HG02623 (cell line): Measurements from ENCODE around the gene CADM2.

Experiments
- ATAC-seq: cut with Tn5 transposase; IDR thresholded peaks from one replicate; pipeline ENCODE4 v1.9.1; 2021; ENCODE audit warnings: moderate library complexity; ENCODE audit not compliant: unreplicated experiment

The CADM2 gene

DNA sequence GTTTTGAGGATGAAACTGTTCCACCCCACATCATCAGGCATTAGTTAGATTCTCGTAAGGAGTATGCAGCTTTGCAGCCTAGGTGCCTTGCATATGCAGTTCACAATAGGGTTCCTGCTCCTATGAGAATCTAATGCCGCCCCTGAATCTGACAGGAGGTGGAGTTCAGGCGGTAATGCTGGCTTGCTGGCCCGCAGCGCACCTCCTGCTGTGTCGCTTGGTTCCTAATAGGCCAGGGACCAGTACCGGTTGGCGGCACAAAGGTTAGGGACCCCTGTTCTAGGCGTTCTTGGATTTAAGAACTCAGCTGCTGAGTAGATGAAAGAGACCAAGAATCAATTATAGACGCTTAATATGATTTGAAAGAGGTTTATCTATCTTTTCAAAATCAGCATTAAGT lies 595.4 kb downstream of the CADM2 start:
- ATAC-seq, result no peak

DNA sequence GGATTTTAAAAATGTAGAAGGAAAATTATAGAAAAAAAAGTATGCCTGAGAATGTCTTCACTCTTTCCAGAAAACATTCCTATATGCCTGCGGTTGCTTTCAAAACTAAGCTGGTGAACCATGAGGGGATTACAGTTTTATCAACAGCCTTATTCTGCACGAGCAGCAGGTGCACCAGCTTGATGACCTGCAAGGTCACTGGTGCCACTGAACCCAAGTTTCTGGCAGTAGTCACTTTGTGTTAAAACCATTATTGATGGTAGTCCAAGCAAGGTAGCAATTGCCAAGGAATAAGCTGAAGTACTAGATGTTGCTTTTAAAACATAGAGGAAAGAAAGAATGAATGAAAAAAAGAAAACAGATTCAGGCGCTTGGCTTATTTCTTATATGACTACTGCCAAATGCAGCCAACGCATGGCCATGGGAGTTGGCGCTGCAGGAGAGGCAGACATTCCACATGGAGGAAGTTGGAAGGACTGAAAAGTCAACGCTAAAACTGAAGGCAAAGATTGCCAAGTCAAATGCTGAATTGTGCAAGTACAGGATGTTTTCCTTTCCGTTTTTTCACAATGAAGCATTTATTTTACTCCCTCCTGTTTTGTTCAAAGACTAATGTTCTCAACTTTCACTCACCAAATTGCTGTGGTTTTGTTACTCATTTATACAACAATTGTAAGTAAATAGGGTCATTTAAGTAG lies 601.4 kb downstream of the CADM2 start:
- ATAC-seq, result no peak

DNA sequence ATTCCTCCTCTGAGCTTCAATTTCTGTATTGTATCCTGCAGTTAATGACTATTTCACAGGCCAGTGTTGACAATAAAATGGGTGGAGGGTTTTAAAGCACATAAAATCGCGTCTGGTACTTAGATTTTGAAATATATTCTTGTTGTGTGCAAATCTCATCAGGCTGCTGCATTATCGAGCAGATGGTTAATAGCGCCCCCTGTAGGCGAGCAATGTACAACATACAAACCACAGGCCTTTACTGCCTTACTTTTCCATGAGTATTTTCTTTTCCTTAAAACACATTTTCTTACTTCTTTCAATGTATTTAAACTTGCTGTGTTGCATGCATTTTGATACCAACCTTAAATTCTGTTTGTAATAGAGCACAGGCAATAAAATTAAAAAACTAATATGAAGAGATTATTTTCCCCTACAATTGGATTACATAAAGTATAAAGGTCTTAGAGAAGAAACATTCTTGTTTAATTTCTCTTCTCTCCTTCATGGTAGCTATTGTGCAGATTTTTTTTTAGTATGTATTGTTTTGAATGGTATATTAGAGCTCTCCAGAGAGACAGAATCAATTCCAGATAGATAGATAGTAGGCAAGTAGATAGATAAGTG lies 608.4 kb downstream of the CADM2 start:
- ATAC-seq, result peak; percentile 50

DNA sequence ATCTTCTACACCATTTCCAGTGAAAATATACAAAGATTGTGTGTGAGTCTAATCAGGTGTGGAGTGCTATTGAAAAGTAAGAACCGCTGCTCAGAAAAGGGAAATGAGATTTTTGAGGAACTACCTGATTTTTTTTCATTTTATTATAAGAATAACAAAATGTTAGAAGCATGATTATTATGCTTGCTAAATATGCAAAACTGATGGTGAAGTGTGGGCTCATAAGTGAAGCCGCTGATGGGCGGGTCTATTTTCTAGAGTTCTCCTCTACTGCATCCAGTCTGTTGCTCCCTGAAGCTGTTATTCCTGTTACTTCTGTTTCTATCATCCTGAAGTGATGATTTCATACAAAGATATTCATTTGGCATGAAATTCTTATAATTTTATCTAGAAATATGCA lies 612.0 kb downstream of the CADM2 start:
- ATAC-seq, result no peak

DNA sequence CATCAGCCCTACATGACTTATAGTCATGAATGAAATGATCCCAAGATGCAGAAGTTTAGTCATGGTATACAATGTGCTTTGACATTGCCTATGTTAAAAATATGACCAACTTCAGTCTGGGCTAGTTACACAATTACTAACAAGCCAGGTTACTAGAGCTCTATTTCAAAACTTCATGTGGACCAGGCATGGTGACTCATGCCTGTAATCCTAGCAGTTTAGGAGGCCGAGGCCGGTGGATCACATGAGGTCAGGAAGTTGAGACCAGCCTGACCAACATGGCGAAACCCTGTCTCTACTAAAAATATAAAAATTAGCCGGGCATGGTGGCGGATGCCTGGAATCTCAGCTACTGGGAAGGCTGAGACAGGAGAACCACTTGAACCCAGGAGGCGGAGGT lies 613.0 kb downstream of the CADM2 start:
- no peak for ATAC-seq

DNA sequence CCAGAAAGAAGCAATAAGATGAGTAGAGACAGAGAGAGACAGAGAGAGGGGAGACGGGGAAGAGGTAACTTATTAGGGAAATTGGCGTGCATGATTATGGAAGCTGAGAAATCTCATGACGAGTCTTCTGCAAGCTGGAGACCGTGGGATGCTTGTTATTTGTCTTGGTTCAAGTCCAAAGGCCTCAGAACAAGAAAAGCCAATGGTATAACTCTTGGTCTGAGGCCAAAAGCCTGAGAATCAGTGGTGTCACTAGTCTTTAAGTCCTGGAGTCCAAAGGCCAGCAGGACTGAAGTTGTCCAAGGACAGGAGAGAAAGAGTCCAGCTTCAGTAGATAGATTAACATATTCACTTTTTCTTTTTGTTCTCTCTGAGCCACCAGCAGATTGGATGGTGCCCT lies 613.6 kb downstream of the CADM2 start:
- no peak for ATAC-seq

DNA sequence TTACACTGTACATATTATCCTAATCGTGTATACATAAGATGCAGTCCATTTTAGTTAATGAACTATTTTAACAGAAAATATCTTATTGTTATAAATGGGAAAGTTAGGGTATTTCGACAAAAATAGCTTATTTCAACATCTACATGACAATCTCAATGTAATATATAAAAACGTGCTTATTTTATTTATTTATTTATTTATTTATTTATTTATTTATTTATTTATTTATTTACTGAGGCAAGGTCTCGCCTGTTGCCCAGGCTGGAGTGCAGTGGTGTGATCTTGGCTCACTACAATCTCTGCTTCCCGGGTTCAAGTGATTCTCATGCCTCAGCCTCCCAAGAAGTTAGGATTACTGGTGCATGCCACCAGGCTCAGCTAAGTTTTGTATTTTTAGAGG lies 614.2 kb downstream of the CADM2 start:
- ATAC-seq, result no peak

DNA sequence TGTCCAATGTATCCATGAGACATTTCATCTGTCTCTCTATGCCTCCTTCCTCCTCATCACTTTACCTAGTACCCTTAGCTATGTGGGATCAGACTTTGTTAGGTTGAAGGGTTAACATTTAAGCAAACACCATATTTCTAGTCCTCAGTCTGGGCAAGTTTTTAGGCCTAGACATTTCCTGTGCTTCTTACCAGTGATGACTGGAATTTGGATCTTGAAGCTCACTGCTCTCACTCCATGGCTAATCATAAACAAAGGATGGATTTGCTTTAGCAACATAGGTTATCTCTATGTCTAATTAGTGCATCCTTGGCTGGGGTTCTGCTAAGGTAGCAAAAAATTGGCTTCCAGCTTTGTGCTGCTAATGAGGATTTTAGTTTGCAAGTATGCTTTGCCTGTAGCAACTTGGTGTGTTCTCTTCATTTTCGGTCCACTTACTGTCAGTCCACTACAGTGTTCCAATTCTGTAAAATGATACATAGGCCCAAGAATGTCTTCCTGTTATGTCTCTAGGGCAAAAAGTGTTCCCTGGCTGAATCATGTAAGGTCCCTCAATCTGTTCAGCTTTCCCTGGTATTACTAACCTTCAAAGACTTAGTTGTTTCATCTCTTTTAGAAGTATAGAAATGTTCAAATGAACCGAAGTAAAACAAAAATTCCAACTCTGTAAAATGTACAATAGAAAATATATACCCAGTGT lies 615.4 kb downstream of the CADM2 start:
- no peak for ATAC-seq

DNA sequence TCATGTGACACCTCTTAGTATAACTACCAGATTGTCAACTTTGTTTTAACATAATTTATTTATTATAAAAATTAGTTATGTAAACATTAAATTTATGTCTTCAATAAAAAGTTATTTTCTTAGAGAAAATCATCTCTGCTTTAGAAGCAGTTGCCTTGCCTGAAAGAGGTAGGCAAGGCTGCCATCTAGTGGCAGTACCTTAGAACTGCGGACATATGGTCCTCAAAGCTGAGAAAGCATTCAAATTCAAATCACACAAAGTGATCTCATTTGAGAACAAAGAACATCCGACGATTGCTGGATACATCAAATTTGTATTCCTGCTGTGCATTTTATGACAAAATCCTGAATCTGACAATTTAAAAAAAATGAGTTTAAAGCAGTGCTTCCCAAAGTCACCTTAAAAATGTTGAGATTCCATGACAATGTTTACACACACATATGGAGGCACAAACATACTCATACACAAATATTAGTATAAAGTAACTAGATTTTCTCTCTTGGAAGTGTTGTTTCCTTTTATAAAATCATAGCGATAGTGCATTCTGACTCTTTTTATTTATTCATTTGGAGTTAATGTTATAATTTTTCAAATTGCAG lies 617.4 kb downstream of the CADM2 start:
- ATAC-seq, result peak; percentile 88

DNA sequence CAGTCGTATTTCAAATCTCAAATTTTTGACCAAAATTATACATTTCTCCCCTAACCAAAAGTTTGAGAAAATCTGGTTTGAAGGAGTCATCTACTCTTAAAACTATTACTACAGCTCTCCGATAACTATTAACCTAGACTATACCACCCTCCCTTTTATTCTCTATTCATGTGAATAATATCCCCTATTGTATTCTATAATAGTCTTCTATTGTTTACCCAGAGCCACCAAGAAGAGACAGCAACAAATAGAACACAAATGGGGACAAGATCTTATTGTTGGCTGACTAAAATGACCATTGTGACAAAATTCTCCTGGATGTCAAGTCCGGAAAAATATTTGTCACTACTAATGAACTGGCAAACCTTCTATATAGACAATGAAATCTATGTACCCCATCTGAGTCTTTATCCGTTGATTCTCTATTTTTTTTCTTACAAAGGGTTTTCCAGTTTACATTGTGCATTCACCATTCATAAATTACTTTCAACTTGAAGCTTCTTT lies 618.0 kb downstream of the CADM2 start:
- ATAC-seq, result no peak

DNA sequence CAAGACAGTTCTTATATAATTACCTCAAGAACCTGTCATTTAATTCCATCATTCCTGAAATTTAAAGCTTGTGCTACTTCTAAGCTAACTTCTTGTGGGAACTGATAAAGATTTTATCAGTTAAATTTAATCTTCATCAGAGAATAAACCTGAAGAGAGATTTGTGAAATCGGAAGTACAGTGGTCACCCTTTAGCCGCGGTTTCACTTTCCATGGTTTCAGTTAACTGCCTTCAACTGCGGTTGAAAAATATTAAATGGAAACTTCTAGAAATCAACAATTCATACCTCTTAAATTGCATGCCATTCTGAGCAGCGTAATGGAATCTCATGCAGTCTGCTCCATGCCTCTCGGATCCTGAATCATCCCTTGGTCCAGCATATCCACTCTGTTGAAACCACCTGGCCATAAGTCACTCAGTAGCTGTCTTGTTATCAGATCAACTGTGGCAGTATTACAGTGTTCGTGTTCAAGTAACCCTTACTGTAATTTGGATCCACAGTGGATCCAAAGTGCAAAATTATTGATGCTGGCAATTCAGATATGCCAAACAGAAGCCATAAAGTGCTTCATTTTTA lies 626.1 kb downstream of the CADM2 start:
- no peak for ATAC-seq

DNA sequence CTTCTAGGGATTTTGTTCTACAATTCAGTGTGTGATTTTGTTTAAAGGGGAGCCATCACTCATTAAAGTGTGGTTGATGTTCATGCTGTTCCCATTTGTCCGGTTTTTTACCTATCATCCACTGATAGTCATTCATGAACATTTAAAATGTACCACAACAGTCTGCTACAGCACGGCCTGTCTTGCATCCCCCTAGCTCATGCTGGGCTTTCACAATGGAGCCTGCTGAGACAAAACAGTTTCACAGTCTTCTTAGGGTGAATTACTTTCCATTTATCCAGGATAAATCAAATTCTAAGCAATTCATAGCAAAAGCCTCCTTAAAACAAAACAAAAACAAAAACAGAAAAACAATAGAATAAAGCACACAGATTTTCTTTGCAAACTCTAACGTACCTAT lies 627.2 kb downstream of the CADM2 start:
- no peak for ATAC-seq

DNA sequence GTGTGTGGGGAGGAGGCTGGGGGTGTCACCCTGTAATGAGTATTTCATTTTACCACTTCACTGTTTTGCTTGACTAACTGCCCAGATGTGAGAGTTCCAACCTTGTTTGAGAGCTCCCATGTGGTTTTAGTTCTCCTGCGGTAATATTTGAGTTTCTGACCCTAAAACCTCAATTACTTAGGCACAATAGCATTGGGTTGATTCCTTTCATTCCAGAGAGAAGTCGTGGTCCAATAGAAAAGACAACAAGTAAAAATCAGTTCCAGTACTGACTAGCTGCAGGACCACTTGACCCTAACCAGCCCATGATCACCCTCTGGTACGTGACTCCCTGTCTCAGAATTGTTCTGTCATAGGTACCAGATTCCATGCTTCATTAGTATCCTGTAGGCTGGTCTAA lies 630.4 kb downstream of the CADM2 start:
- ATAC-seq, result no peak

DNA sequence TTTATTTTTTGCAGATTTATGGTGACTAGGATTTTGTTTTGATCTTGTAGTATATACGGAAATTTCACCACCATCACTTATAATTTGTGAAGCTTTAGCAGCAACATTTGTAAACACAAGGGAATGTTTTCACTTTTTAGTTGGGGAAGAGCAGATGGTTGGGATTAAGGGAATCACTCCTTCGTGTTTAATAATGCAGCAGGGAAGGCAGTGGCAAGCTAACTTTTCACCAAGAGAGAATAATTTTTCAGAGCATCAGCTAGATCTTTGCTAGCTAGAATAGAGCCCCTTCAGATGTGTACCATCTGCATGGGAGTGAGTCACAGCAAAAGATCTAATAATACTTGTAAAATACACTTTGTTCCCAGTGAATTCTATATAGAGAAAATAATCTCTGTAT lies 632.7 kb downstream of the CADM2 start:
- no peak for ATAC-seq

DNA sequence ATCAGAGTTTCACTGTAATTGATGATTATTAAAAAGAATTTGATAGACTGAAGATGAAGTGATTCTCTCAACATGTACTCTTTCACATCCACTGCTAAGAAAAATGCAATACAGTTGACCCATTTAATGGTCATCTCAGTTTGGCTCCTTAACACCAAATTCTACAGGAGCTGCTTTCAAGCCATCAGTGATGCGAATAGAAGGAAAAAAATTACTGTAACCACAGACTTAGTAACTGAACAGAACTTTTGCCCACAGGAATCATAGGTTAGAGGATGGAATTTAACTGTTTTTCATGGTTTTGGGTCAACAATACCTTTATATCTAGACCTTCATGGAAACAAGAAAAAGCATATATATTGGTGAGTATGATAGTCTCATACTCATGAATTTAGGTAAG lies 633.5 kb downstream of the CADM2 start:
- ATAC-seq, result no peak

DNA sequence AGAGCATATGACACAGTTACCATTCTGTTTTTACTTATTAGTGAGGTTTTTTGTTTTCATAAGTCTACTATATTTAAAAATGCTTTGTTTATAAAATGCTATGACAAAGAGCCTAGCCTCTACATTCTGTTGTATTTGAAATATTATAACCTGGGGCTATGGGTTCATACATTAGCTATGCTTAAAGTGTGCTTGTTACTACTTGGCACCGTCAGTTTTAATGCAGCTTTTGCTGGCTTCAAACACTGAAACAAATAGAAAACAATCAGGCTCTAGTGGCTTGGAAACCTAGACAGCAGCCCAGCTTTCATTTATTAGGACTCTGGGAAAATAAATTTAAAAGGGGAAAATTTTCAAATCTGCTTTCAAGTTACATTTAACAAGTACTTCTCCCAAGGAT lies 635.9 kb downstream of the CADM2 start:
- ATAC-seq, result no peak

DNA sequence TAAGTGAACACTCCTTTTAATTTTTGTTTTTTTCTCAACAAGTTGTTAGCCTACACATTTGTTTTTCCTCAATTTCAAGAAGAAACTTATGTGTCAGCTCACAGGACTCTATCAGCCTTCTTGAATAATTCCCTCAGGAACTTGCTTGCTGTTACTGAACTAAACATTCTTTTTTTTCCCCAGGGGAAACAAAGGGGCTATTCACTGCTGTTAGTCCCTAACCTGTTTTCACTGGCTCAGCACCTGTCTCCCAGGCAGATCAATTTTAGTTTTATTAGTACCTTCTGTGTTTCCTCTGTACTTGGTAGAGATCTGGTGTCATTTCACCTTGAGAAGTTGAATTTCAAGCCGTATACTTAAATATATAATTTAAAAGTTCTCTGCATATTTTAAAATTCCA lies 644.6 kb downstream of the CADM2 start:
- no peak for ATAC-seq

DNA sequence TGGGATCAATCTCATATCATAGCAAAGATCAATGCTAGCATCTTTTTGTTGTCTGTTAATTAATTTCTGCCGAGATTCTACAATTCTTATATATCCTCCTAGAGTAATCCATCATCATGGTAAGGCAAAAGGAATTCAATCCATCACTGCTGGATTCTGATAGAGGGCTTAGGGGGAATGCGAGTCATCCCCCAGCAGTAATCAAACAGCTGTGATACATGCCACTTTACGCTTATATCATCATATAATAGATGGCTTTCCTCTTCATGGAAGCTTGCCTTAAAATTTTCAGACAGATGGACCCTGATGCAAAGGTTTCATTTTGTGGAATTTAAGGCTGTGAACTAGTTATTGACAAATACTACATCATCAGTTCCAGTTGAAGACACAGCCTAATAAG lies 645.9 kb downstream of the CADM2 start:
- ATAC-seq, result no peak

DNA sequence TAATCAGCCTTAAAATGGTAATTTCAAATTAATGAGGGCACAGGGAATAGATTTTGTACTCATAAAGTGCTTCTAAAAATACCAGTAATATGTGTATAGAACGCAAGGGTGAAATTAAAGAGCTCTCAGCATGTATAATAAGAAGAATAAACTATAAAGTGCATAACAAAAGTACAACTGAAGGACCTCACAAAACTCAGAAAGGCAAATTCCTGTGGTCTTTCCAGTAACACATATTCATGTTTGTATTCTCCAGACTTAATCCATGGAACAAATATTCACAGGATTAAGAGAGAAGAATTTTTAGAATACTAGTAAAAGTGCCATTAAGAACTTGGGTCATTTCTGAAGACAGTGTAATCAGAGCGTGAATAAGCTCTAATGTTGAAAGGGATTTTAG lies 646.3 kb downstream of the CADM2 start:
- no peak for ATAC-seq

DNA sequence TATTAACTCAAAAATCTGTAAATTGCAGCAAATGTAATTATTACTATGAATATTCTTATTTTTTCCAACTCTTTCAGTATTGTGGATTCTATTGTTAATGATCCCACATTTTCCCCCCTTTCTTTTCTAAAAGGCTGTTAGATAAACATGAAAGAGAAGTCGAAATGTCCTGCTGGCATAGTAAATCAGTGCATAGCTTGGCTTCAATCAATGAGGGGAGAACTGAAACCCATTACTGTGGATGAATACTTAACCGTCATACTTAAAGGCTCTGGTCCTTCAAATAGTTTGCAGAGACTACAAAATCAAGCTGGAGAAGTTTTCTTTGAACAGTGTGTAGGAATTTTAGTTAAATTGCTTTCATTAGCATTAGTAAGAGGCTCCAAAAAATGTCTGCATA lies 667.9 kb downstream of the CADM2 start:
- ATAC-seq, result no peak

DNA sequence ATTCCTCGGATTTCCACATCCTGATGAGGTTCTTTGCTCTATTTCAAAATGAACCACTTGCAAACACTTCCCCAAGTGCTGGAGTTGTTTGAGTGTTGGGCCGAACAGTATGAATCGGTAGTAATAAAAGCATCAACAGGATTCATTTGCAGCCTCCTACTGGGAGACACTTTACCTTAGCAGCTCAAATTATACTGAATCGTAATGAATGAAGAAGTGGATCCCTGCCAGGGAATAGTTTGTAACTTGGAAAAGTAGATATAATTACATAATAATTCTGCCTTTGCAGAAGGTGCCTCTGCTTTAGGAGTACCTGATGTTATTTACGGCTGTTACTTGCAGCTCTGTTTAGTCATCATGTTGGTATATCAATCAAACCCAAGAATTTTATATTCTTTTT lies 669.1 kb downstream of the CADM2 start:
- no peak for ATAC-seq

DNA sequence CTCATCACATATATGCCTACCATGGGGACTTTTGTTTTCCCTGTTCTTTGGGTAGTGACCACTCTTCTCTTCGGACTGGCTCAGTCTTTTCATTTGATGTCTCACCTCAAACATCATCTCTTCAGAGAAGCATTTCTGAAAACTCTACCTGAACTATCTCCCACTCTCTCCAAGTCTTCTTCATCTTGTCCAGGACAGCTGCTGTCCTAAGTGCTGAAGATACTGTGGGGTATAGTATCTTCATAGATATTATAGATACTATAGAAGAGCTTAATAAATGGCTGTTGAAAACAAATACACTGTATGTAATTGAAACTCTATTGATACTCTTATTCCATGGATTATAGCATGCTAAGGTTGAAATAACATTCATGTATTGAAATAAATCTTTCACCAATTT lies 672.3 kb downstream of the CADM2 start:
- ATAC-seq, result no peak
